ENCODE measurements around the gene IGF2R. TPM values are rescaled to one million over a fixed set of nuclear protein-coding genes. Genes with fewer than 3 reads are reported as not detected.
"Not testable (repeated sequence)": the region's sequence is repeated elsewhere in the genome, so short reads cannot be mapped to it uniquely, and the experiment has no call there.

IGF2R gene
- total and polyA plus RNA-seq, 5 donors from 2014 or later, result 8.8 to 71.2 (median 10.0) TPM

DNA sequence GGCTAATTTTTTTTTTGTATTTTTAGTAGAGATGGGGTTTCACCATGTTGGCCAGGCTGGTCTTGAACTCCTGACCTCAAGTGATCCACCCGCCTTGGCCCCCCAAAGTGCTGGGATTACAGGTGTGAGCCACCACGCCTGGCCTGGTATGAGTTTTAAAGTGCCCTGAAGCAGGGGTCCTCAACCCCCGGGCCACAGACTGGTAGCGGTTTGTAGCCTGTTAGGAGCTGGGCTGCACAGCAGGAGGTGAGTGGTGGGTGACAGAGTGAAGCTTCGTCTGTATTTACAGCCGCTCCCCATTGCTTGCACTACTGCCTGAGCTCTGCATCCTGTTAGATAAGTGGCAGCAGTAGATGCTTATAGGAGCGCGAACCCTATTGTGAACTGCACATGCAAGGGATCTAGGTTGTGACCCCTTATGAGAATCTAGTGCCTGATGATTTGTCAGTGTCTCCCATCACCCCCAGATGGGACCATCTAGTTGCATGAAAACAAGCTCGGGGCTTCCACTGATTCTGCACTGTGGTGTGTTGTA, 32.1 kb downstream of the IGF2R start:
- H3K27ac ChIP-seq (ENCODE audit: insufficient read depth, low read length, poor library complexity, severe bottlenecking); H3K27me3 ChIP-seq (ENCODE audit: control insufficient read depth, insufficient read depth, low read length); DNase-seq; H3K4me3 Mint-ChIP-seq; H3K9me3 Mint-ChIP-seq; H3K9me3 ChIP-seq (ENCODE audit: control insufficient read depth in 2 of 2, low read length in 2 of 2); H3K36me3 ChIP-seq (ENCODE audit: control insufficient read depth, insufficient read depth, low read length); ATAC-seq (ENCODE audit: low read depth in 2 of 2); H3K4me3 ChIP-seq (ENCODE audit: low read depth, low read length); H3K27me3 Mint-ChIP-seq: not testable (repeated sequence)
- H3K27ac Mint-ChIP-seq, result peak overlapping the region in 1 of 3 donors; percentile 81
- H3K4me1 ChIP-seq (ENCODE audit: control insufficient read depth, insufficient read depth, low read length, poor library complexity, severe bottlenecking), result peaks cover 20% of the 10 kb centered on the region
- peaks cover 28% of the 10 kb centered on the region for H3K36me3 Mint-ChIP-seq
- H3K4me1 Mint-ChIP-seq, result peaks cover 37 to 61% (median 42%) of the 10 kb centered on the region in 4 donors

GRCh38 chr6:160002882-160003281, 34.0 kb downstream of the IGF2R start:
- Histone ChIP-seq H3K4me1 (ENCODE audit: control insufficient read depth, insufficient read depth, low read length, poor library complexity, severe bottlenecking) (peaks cover 20% of the 10 kb centered on the region), H3K27me3 (ENCODE audit: control insufficient read depth, insufficient read depth, low read length) (no peaks in the 10 kb centered on the region), H3K4me3 (ENCODE audit: low read depth, low read length) (no peak overlapping the region), H3K9me3 (ENCODE audit: control insufficient read depth in 2 of 2, low read length in 2 of 2) (no peaks in the 10 kb centered on the region), H3K36me3 (ENCODE audit: control insufficient read depth, insufficient read depth, low read length) (peaks cover 6% of the 10 kb centered on the region), H3K27ac (ENCODE audit: insufficient read depth, low read length, poor library complexity, severe bottlenecking) (no peak overlapping the region)
- Mint-ChIP-seq H3K27ac (no peak overlapping the region), H3K27me3 (no peaks in the 10 kb centered on the region), H3K4me3 (no peak overlapping the region), H3K9me3 (peaks cover 0 to 2% (median 0%) of the 10 kb centered on the region in 7 donors), H3K4me1 (peaks cover 44 to 64% (median 45%) of the 10 kb centered on the region in 4 donors), H3K36me3 (peaks cover 28% of the 10 kb centered on the region)
- ATAC-seq (ENCODE audit: low read depth in 2 of 2) (no peak), DNase-seq (no peak)

DNA sequence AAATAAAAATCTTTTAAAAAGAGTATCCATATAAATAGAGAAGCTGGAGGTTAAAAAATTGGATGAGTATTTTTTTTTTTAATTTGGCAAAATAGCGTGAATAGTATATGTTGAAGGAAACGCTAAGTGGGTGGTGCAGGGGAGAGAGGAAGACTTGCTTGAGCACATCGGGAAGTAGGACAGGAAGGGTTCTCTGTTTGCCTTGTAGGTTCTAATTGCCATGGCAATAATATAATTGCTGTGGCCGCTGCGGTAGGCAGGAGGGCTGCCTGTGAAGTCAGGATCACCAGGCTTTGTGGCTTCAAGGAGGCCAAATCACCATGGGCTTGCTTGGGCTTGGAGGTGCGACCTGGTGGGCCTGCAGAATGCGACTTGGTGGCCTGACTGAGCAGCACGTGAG, 35.1 kb downstream of the IGF2R start:
- no peaks in the 10 kb centered on the region for H3K27me3 Mint-ChIP-seq
- H3K4me3 Mint-ChIP-seq, result peak overlapping the region in 2 of 4 donors; percentile 39 to 41
- H3K9me3 ChIP-seq (ENCODE audit: control insufficient read depth in 2 of 2, low read length in 2 of 2), result no peaks in the 10 kb centered on the region
- H3K4me1 Mint-ChIP-seq, result peaks cover 37 to 61% (median 42%) of the 10 kb centered on the region in 4 donors
- H3K36me3 ChIP-seq (ENCODE audit: control insufficient read depth, insufficient read depth, low read length), result peaks cover 6% of the 10 kb centered on the region
- peak overlapping the region; percentile 59 to 89 (median 59) for H3K27ac Mint-ChIP-seq
- ATAC-seq (ENCODE audit: low read depth in 2 of 2), result no peak
- DNase-seq, result no peak
- H3K27ac ChIP-seq (ENCODE audit: insufficient read depth, low read length, poor library complexity, severe bottlenecking), result no peak overlapping the region
- no peak overlapping the region for H3K4me3 ChIP-seq (ENCODE audit: low read depth, low read length)
- peaks cover 0 to 5% (median 0%) of the 10 kb centered on the region in 7 donors for H3K9me3 Mint-ChIP-seq
- peaks cover 28% of the 10 kb centered on the region for H3K36me3 Mint-ChIP-seq
- peaks cover 16% of the 10 kb centered on the region for H3K4me1 ChIP-seq (ENCODE audit: control insufficient read depth, insufficient read depth, low read length, poor library complexity, severe bottlenecking)
- H3K27me3 ChIP-seq (ENCODE audit: control insufficient read depth, insufficient read depth, low read length), result no peaks in the 10 kb centered on the region

DNA sequence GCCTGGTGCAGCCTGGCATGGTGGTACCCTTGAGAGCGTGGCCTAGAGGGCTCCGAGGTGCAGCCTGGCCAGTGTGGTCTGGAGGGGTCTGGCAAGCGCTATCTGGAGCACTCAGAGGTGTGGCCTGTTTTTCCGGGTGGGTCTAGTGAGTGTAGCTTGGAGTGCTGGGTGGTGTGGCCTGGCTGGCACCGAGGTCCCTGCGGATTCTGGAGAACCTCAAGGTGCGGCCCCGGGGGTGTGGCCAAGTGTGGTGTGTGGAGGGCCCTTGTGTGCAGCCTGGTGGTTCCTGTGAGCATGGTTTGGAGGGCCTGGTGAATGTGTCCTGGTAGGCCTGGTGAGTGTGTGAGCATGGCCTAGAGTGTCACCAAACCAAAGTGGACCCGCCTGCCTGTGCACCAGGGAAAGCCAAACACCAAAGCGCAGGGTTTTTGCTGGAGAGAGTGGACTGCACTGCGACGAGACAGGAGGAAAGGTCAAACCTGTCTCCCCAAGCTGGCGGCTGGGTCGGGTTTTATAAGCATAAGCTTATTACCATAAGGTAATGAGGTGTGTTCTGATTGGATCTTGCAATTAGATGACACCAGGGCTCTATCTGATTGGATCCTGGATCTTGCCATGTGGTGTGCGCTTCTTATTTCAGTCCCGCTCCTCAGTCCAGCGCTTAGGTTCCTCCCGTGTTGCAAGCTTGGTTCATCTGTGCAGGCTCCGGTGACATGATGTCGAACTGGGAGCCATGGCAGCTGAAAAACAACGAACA, 35.7 kb downstream of the IGF2R start:
- Mint-ChIP-seq H3K4me1 (peaks cover 31 to 57% (median 37%) of the 10 kb centered on the region in 4 donors), H3K27ac (peak overlapping the region; percentile 12 to 59 (median 34))

GRCh38 chr6:160005211-160005610, 36.3 kb downstream of the IGF2R start:
- H3K27me3 Mint-ChIP-seq, result no peaks in the 10 kb centered on the region
- peaks cover 14% of the 10 kb centered on the region for H3K36me3 ChIP-seq (ENCODE audit: control insufficient read depth, insufficient read depth, low read length)
- H3K36me3 Mint-ChIP-seq, result peaks cover 22% of the 10 kb centered on the region
- no peak overlapping the region for H3K4me3 Mint-ChIP-seq
- DNase-seq (no peak), ATAC-seq (ENCODE audit: low read depth in 2 of 2) (no peak)
- peaks cover 9% of the 10 kb centered on the region for H3K4me1 ChIP-seq (ENCODE audit: control insufficient read depth, insufficient read depth, low read length, poor library complexity, severe bottlenecking)
- H3K27ac Mint-ChIP-seq, result no peak overlapping the region
- H3K9me3 Mint-ChIP-seq, result peaks cover 0 to 5% (median 0%) of the 10 kb centered on the region in 7 donors
- H3K9me3 ChIP-seq (ENCODE audit: control insufficient read depth in 2 of 2, low read length in 2 of 2), result no peaks in the 10 kb centered on the region
- no peak overlapping the region for H3K4me3 ChIP-seq (ENCODE audit: low read depth, low read length)
- H3K27me3 ChIP-seq (ENCODE audit: control insufficient read depth, insufficient read depth, low read length), result no peaks in the 10 kb centered on the region
- H3K27ac ChIP-seq (ENCODE audit: insufficient read depth, low read length, poor library complexity, severe bottlenecking), result no peak overlapping the region
- peaks cover 25 to 51% (median 31%) of the 10 kb centered on the region in 4 donors for H3K4me1 Mint-ChIP-seq

More for the DNA sequence above, 35.7 kb downstream of the IGF2R start:
- DNase-seq (no peak), ATAC-seq (ENCODE audit: low read depth in 2 of 2) (no peak)
- Histone ChIP-seq H3K27ac (ENCODE audit: insufficient read depth, low read length, poor library complexity, severe bottlenecking) (no peak overlapping the region), H3K36me3 (ENCODE audit: control insufficient read depth, insufficient read depth, low read length) (peaks cover 8% of the 10 kb centered on the region), H3K4me1 (ENCODE audit: control insufficient read depth, insufficient read depth, low read length, poor library complexity, severe bottlenecking) (peaks cover 10% of the 10 kb centered on the region), H3K9me3 (ENCODE audit: control insufficient read depth in 2 of 2, low read length in 2 of 2) (no peaks in the 10 kb centered on the region), H3K27me3 (ENCODE audit: control insufficient read depth, insufficient read depth, low read length) (no peaks in the 10 kb centered on the region), H3K4me3 (ENCODE audit: low read depth, low read length) (no peak overlapping the region)
- Mint-ChIP-seq H3K36me3 (peaks cover 24% of the 10 kb centered on the region), H3K27me3 (no peaks in the 10 kb centered on the region), H3K4me3 (peak overlapping the region in 1 of 4 donors; percentile 46), H3K9me3 (peaks cover 0 to 5% (median 0%) of the 10 kb centered on the region in 7 donors)

GRCh38 chr6:160005861-160006540, 37.1 kb downstream of the IGF2R start:
- H3K36me3 ChIP-seq (ENCODE audit: control insufficient read depth, insufficient read depth, low read length), result peaks cover 22% of the 10 kb centered on the region
- DNase-seq (no peak), ATAC-seq (ENCODE audit: low read depth in 2 of 2) (no peak)
- Mint-ChIP-seq H3K4me1 (peaks cover 22 to 50% (median 28%) of the 10 kb centered on the region in 4 donors), H3K36me3 (peaks cover 24% of the 10 kb centered on the region), H3K27me3 (no peaks in the 10 kb centered on the region), H3K9me3 (peaks cover 0 to 5% (median 0%) of the 10 kb centered on the region in 7 donors), H3K27ac (peak overlapping the region in 1 of 3 donors; percentile 48), H3K4me3 (peak overlapping the region in 2 of 4 donors; percentile 4 to 22)
- H3K4me3 ChIP-seq (ENCODE audit: low read depth, low read length), result no peak overlapping the region
- H3K9me3 ChIP-seq (ENCODE audit: control insufficient read depth in 2 of 2, low read length in 2 of 2), result no peaks in the 10 kb centered on the region
- no peaks in the 10 kb centered on the region for H3K27me3 ChIP-seq (ENCODE audit: control insufficient read depth, insufficient read depth, low read length)
- H3K4me1 ChIP-seq (ENCODE audit: control insufficient read depth, insufficient read depth, low read length, poor library complexity, severe bottlenecking), result peaks cover 9% of the 10 kb centered on the region
- H3K27ac ChIP-seq (ENCODE audit: insufficient read depth, low read length, poor library complexity, severe bottlenecking), result no peak overlapping the region

- Mint-ChIP-seq H3K27ac (peak overlapping the region in 1 of 3 donors; percentile 35), H3K27me3 (no peaks in the 10 kb centered on the region)
- no peak overlapping the region for H3K4me3 ChIP-seq (ENCODE audit: low read depth, low read length)
Observed at GRCh38 chr6:160007145-160007544, 38.3 kb downstream of the IGF2R start.

More at GRCh38 chr6:160007145-160007544, 38.3 kb downstream of the IGF2R start:
- peaks cover 27 to 49% (median 32%) of the 10 kb centered on the region in 4 donors for H3K4me1 Mint-ChIP-seq
- H3K4me3 Mint-ChIP-seq, result no peak overlapping the region
- Histone ChIP-seq H3K4me1 (ENCODE audit: control insufficient read depth, insufficient read depth, low read length, poor library complexity, severe bottlenecking) (peaks cover 9% of the 10 kb centered on the region), H3K27ac (ENCODE audit: insufficient read depth, low read length, poor library complexity, severe bottlenecking) (no peak overlapping the region), H3K36me3 (ENCODE audit: control insufficient read depth, insufficient read depth, low read length) (peaks cover 33% of the 10 kb centered on the region), H3K27me3 (ENCODE audit: control insufficient read depth, insufficient read depth, low read length) (no peaks in the 10 kb centered on the region), H3K9me3 (ENCODE audit: control insufficient read depth in 2 of 2, low read length in 2 of 2) (no peaks in the 10 kb centered on the region)
- peaks cover 0 to 5% (median 0%) of the 10 kb centered on the region in 7 donors for H3K9me3 Mint-ChIP-seq
- no peak for DNase-seq
- peaks cover 36% of the 10 kb centered on the region for H3K36me3 Mint-ChIP-seq
- no peak for ATAC-seq (ENCODE audit: low read depth in 2 of 2)
